Thoracic aorta (tissue), 2 donors: ENCODE measurements around the gene UNC13A. TPM values are rescaled to one million over a fixed set of nuclear protein-coding genes. Genes with fewer than 3 reads are reported as not detected.

ENCODE experiments used
- ATAC-seq: fragments of 150-250 bp; one replicate; pipeline ENCODE4 v1.8.0; 2017; ENCODE audit warnings: low read depth; ENCODE audit not compliant: insufficient number of reproducible peaks, low FRiP score
- DNase-seq: peaks from one replicate; pipeline ENCODE4 v3.0.0-alpha.2; 2020; ENCODE audit warnings: low spot score
- H3K27ac ChIP-seq, 2 donors: fragments of 200-600 bp; sonication (generic); 1 replicate in 1 of 2; 2 replicates in 1 of 2; pipeline ENCODE4 v1.5.1; 2016; ENCODE audit warnings: mild to moderate bottlenecking in 2 of 2, moderate library complexity in 2 of 2
- H3K27me3 ChIP-seq: fragments of 200-600 bp; sonication (generic); replicated peaks from 2 replicates; pipeline ENCODE4 v1.6.0; 2016; ENCODE audit warnings: mild to moderate bottlenecking; ENCODE audit not compliant: insufficient read depth
- H3K36me3 ChIP-seq: fragments of 200-600 bp; sonication (generic); one replicate; pipeline ENCODE4 v1.5.1; 2016
- H3K4me1 ChIP-seq, 2 donors: fragments of 200-600 bp; sonication (generic); 1 replicate in 1 of 2; 2 replicates in 1 of 2; pipeline versions ENCODE4 v1.5.1 to v1.6.0; 2016; ENCODE audit warnings: low read depth in 2 of 2, mild to moderate bottlenecking in 1 of 2; ENCODE audit not compliant: control insufficient read depth in 1 of 2
- H3K4me3 ChIP-seq: fragments of 200-600 bp; sonication (generic); 2 replicates; pipeline ENCODE4 v1.5.1; 2016; ENCODE audit warnings: mild to moderate bottlenecking
- H3K9me3 ChIP-seq: fragments of 200-600 bp; sonication (generic); 2 replicates; pipeline ENCODE4 v1.5.1; 2016
- CTCF ChIP-seq: fragments of 200-600 bp; sonication (generic); IDR thresholded peaks from one replicate; pipeline ENCODE4 v1.5.1; 2019; ENCODE audit warnings: antibody characterized with exemption
- total RNA-seq, 2 donors: library from RNA; depleted of rRNA; stranded (reverse); fragments of >200 nt; gene quantifications; one replicate each; pipeline versions ENCODE4 v1.1.0 to v1.2.3, GENCODE V29; 2016

Gene UNC13A
- total RNA-seq, 2 donors from 2014 or later = 2.1 to 7.7 TPM

GRCh38 chr19:17567940-17568339, 120.2 kb downstream of the UNC13A start:
- Histone ChIP-seq H3K4me1 (no peaks in the 10 kb centered on the region), H3K36me3 (peaks cover 30% of the 10 kb centered on the region), H3K4me3 (no peak overlapping the region), H3K27me3 (no peaks in the 10 kb centered on the region), H3K27ac (no peak overlapping the region), H3K9me3 (no peaks in the 10 kb centered on the region)
- ATAC-seq (no peak), DNase-seq (no peak)
- no peak for TF ChIP-seq CTCF

- H3K27me3 ChIP-seq = no peaks in the 10 kb centered on the region
- no peaks in the 10 kb centered on the region for H3K9me3 ChIP-seq
- ATAC-seq (no peak), DNase-seq (no peak)
- H3K4me1 ChIP-seq = no peaks in the 10 kb centered on the region
- H3K27ac ChIP-seq = no peak overlapping the region
- TF ChIP-seq CTCF = no peak
- H3K4me3 ChIP-seq = no peak overlapping the region
- peaks cover 32% of the 10 kb centered on the region for H3K36me3 ChIP-seq
Observed at GRCh38 chr19:17565611-17566010, 122.5 kb downstream of the UNC13A start.

GRCh38 chr19:17564781-17565180, 123.4 kb downstream of the UNC13A start:
- H3K9me3 ChIP-seq = no peaks in the 10 kb centered on the region
- H3K27ac ChIP-seq = no peak overlapping the region
- peaks cover 35% of the 10 kb centered on the region for H3K36me3 ChIP-seq
- DNase-seq = no peak
- TF ChIP-seq CTCF = no peak
- no peak overlapping the region for H3K4me3 ChIP-seq
- H3K27me3 ChIP-seq = no peaks in the 10 kb centered on the region
- no peaks in the 10 kb centered on the region for H3K4me1 ChIP-seq
- ATAC-seq = no peak

GRCh38 chr19:17562561-17562960, 125.6 kb downstream of the UNC13A start:
- no peak for TF ChIP-seq CTCF
- H3K36me3 ChIP-seq = peaks cover 21% of the 10 kb centered on the region
- H3K4me1 ChIP-seq = no peaks in the 10 kb centered on the region
- no peaks in the 10 kb centered on the region for H3K9me3 ChIP-seq
- no peaks in the 10 kb centered on the region for H3K27me3 ChIP-seq
- H3K27ac ChIP-seq = no peak overlapping the region
- DNase-seq = no peak
- ATAC-seq = no peak
- no peak overlapping the region for H3K4me3 ChIP-seq

GRCh38 chr19:17562097-17562496, 126.1 kb downstream of the UNC13A start:
- TF ChIP-seq CTCF = no peak
- no peak for ATAC-seq
- Histone ChIP-seq H3K36me3 (peaks cover 20% of the 10 kb centered on the region), H3K4me1 (peaks cover 0 to under 1% of the 10 kb centered on the region in 2 donors), H3K27me3 (no peaks in the 10 kb centered on the region), H3K9me3 (no peaks in the 10 kb centered on the region), H3K4me3 (no peak overlapping the region), H3K27ac (peak overlapping the region in 1 of 2 donors; percentile 3)
- no peak for DNase-seq
